Tibial nerve (tissue), 4 donors: Measurements from ENCODE around the gene OLFM1.

Experiments
- EP300 ChIP-seq, 2 donors: sonication (generic); formaldehyde crosslinking; IDR thresholded peaks; one replicate each; pipeline ENCODE4 v1.6.1; 2017; ENCODE audit warnings: antibody characterized with exemption in 2 of 2, mild to moderate bottlenecking in 1 of 2
- POLR2A ChIP-seq, 2 donors: fragments of 450-650 bp; IDR thresholded peaks; one replicate each; pipeline ENCODE4 v1.6.1; 2017; ENCODE audit warnings: antibody characterized with exemption in 2 of 2, mild to moderate bottlenecking in 2 of 2, moderate library complexity in 2 of 2
- TF ChIP-seq, protein P1 (sequence below), 5 experiments: fragments of 200-600 bp in 3 of 5; fragments of 450-650 bp in 2 of 5; sonication (generic) in 3 of 5; IDR thresholded peaks; one replicate each; pipeline ENCODE4 v1.5.1; 2016 to 2019; ENCODE audit warnings: antibody characterized with exemption in 5 of 5, mild to moderate bottlenecking in 3 of 5, moderate library complexity in 2 of 5

GRCh38 chr9:135144581-135145170 lies 57.2 kb downstream of the OLFM1 start:
- TF ChIP-seq, protein P1, sequence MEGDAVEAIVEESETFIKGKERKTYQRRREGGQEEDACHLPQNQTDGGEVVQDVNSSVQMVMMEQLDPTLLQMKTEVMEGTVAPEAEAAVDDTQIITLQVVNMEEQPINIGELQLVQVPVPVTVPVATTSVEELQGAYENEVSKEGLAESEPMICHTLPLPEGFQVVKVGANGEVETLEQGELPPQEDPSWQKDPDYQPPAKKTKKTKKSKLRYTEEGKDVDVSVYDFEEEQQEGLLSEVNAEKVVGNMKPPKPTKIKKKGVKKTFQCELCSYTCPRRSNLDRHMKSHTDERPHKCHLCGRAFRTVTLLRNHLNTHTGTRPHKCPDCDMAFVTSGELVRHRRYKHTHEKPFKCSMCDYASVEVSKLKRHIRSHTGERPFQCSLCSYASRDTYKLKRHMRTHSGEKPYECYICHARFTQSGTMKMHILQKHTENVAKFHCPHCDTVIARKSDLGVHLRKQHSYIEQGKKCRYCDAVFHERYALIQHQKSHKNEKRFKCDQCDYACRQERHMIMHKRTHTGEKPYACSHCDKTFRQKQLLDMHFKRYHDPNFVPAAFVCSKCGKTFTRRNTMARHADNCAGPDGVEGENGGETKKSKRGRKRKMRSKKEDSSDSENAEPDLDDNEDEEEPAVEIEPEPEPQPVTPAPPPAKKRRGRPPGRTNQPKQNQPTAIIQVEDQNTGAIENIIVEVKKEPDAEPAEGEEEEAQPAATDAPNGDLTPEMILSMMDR (IDR thresholded peaks at IDR 0.05) = no peak
- no peak for TF ChIP-seq POLR2A (IDR thresholded peaks at IDR 0.05)
- TF ChIP-seq EP300 (IDR thresholded peaks at IDR 0.05) = no peak
